ENCODE results near the gene EEF2. TPM values are rescaled to one million over a fixed set of nuclear protein-coding genes. Genes with fewer than 3 reads are reported as not detected.
"Not testable (repeated sequence)": the region's sequence is repeated elsewhere in the genome, so short reads cannot be mapped to it uniquely, and the experiment has no call there.

Gene EEF2
- total RNA-seq, 1 donor from 2014 or later, result 1,702 TPM

DNA sequence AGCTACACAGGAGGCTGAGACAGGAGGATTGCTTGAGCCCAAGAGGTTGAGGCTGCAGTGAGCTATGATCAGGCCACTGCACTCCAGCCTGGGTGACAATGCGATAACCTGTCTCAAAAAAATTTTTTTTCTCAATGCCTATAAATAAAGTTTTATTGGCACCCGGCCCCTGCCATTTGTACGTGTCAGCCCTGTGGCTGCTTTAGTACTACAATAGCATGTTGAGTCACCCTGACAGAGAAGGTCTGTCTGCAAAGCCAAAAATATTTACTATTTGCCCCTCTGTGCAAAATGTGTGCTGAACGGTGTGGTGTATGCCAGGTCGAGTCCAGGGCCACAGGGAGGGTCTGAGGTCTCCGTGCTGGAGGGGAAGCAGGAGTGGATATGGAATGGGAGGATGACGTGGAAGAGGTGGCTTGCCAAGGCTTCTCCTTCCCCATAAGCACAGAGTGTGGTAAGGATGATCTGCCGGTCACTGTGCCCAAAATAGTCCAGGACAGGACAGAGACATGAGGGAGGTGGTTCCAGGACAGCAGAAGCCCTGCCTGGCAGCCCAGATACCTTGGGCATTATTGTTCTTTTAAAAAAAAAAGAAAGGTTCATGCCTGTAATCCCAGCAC is 42.4 kb downstream of the EEF2 start:
- TF ChIP-seq POLR2A (IDR thresholded peaks at IDR 0.05), result no peak
- TF ChIP-seq, protein P1, sequence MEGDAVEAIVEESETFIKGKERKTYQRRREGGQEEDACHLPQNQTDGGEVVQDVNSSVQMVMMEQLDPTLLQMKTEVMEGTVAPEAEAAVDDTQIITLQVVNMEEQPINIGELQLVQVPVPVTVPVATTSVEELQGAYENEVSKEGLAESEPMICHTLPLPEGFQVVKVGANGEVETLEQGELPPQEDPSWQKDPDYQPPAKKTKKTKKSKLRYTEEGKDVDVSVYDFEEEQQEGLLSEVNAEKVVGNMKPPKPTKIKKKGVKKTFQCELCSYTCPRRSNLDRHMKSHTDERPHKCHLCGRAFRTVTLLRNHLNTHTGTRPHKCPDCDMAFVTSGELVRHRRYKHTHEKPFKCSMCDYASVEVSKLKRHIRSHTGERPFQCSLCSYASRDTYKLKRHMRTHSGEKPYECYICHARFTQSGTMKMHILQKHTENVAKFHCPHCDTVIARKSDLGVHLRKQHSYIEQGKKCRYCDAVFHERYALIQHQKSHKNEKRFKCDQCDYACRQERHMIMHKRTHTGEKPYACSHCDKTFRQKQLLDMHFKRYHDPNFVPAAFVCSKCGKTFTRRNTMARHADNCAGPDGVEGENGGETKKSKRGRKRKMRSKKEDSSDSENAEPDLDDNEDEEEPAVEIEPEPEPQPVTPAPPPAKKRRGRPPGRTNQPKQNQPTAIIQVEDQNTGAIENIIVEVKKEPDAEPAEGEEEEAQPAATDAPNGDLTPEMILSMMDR (IDR thresholded peaks at IDR 0.05), result no peak
- no peak for TF ChIP-seq POLR2AphosphoS5 (IDR thresholded peaks at IDR 0.05; ENCODE audit: insufficient read depth in 1 of 2, low read depth in 1 of 2)
- no peak for DNase-seq (ENCODE audit: extremely low spot score in 2 of 2)
- Histone ChIP-seq H3K4me3 (no peak overlapping the region), H3K4me1 (no peaks in the 10 kb centered on the region), H3K27ac (no peak overlapping the region), H3K27me3 (no peaks in the 10 kb centered on the region), H3K9me3 (no peaks in the 10 kb centered on the region), H3K36me3 (no peaks in the 10 kb centered on the region)
- intact Hi-C loops (cut with DNase I), result no loop called here

DNA sequence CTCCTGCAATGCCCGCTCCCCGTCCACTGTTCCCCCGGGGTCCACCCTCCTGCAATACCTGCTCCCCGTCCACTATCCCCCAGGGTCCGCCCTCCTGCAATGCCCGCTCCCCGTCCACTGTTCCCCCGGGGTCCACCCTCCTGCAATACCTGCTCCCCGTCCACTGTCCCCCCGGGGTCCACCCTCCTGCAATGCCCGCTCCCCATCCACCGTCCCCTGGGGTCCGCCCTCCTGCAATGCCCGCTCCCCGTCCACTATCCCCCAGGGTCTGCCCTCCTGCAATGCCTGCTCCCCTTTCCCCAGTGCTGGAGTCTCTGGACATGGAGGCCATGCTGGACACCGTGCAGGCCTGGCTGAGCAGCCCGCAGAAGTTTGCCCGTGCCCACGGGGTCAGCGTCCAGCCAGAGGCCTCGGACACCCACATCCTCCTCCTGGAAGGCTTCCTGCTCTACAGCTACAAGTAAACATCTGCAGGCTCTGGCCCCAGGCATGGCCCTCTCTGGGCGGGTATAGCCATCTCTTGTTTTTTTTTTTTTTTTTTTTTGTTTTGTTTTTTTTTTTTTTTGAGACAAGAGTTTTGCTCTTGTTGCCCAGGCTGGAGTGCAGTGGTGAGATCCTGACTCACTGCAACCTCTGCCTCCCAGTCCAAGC is 46.8 kb downstream of the EEF2 start:
- H3K4me3 ChIP-seq; H3K27me3 ChIP-seq; intact Hi-C loops (cut with DNase I); H3K4me1 ChIP-seq; H3K36me3 ChIP-seq; H3K9me3 ChIP-seq; H3K27ac ChIP-seq; DNase-seq (ENCODE audit: extremely low spot score in 2 of 2): not testable (repeated sequence)

DNA sequence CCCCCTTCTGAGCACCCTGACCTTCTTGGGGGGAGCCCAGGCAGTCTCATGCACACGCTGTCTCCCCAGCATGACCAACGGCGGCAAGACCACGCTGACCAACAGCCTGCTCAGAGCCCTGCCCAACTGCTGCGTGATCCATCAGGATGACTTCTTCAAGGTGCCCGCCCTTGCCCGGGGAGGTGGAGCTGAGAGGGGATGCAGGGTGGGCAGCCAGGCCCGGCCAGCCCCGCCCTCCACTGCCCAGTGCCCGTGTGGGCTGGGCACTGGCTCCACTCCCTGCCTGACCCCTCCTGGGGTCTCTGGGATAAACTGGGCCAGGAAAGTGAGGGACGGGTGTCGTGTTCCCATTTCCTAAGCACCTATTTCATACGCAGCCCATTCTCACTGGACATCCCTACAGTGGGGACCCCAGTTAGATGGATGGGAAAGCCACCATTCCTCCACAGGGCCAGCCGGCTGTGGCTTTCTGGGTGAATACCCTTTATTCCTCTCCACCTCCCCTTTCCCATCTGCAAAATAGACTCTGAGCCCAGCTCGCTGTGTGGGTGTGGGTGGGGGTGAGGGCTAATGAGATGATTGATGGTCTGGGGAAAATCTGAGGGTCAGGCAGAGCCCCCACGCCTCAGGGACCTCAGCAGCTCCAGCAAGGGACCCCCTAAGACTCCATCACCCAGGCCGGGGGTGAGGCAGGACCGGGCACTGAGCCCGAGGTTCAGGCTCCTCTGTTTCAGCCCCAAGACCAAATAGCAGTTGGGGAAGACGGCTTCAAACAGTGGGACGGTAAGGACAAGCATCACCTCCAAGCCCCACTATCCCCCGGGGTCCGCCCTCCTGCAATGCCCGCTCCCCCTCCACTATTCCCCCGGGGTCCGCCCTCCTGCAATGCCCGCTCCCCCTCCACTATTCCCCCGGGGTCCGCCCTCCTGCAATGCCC is 48.5 kb downstream of the EEF2 start:
- H3K4me1 ChIP-seq, result peaks cover 8% of the 10 kb centered on the region
- DNase-seq (ENCODE audit: extremely low spot score in 2 of 2), result no peak
- no peaks in the 10 kb centered on the region for H3K27me3 ChIP-seq
- intact Hi-C loops (cut with DNase I), result no loop called here
- no peaks in the 10 kb centered on the region for H3K9me3 ChIP-seq
- no peak overlapping the region for H3K4me3 ChIP-seq
- no peaks in the 10 kb centered on the region for H3K36me3 ChIP-seq
- H3K27ac ChIP-seq, result no peak overlapping the region
- TF ChIP-seq POLR2AphosphoS5 (IDR thresholded peaks at IDR 0.05; ENCODE audit: insufficient read depth in 1 of 2, low read depth in 1 of 2), result no peak
- TF ChIP-seq, protein P1 (IDR thresholded peaks at IDR 0.05), result no peak
- no peak for TF ChIP-seq POLR2A (IDR thresholded peaks at IDR 0.05)

DNA sequence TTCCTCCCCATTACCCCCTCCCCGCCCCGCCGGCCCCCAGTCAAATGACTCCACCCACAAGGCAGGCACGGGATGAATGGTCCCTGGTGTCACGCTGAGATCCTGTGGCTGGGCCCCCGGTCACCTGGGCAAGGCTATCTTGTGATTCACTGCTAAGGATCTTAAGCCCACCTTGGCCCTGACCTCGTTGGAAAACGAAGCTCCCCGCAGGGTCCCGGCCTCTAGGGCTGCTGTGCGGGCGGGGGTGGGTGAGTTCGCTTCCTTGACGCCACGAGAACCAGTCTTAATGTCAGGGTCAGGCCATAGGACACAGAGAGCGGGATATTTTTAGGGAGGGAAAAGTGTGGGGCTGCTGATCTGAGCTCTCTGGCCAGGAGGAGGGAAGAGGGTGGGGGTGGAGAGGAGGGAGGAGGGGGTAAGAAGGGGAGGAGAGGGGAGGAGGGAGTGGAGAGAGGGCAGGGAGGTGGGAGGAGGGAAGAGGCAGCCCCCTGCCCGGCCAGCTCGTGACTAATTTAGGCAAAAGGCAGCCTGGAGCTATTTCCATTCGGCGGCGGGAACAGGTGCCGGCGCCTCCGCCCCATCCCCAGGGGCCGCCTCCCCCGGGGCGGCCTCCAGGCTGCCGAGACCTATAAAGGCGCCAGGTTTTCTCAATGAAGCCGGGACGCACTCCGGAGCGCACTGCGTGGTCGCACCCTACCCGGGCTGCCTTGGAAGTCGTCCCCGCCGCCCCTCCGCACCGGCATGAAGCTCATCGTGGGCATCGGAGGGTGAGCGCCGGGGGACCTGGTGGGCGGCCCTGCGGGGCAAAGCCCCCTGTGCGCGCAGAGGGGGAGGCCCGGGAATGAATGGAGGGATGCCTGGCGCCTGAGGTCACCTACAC is 52.1 kb downstream of the EEF2 start, which contains the start of gene NMRK2:
TSS of gene NMRK2 (plus strand) at position 139 of the 880 bp plus-strand sequence. CDS start at position 742, 603 bp downstream.
- TF ChIP-seq, protein P1 (IDR thresholded peaks at IDR 0.05), result no peak
- TF ChIP-seq POLR2A (IDR thresholded peaks at IDR 0.05), result no peak
- no peak for TF ChIP-seq POLR2AphosphoS5 (IDR thresholded peaks at IDR 0.05; ENCODE audit: insufficient read depth in 1 of 2, low read depth in 1 of 2)
- H3K4me1 ChIP-seq, result peaks cover 8% of the 10 kb centered on the region
- H3K36me3 ChIP-seq, result no peaks in the 10 kb centered on the region
- no peak within 1 kb of the TSS for H3K27ac ChIP-seq
- H3K4me3 ChIP-seq, result no peak within 1 kb of the TSS
- no peak for DNase-seq (ENCODE audit: extremely low spot score in 2 of 2)
- no peaks in the 10 kb centered on the region for H3K27me3 ChIP-seq
- intact Hi-C loops (cut with DNase I), result no loop called here
- H3K9me3 ChIP-seq, result no peaks in the 10 kb centered on the region

DNA sequence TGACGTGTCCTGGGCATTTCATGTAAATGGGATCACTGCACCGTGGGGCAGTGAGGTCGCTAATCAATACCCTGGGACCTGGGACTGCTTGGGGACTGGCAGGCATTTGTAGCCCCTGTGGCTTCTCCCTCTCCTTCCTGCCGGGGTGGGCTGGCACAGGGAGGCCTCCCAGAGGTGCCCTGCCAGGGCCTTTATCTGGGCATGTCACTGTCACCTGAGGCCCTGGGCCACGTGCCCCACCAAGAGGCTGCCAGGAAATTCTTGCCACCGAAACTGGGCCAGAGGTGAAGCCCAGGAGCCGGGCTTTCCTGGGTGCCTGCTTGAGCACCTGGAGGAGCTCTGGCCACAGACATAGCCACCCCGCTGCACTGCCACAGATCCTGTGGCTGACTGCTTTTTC is 54.2 kb downstream of the EEF2 start:
- no peaks in the 10 kb centered on the region for H3K27me3 ChIP-seq
- no peaks in the 10 kb centered on the region for H3K9me3 ChIP-seq
- H3K36me3 ChIP-seq, result no peaks in the 10 kb centered on the region
- TF ChIP-seq POLR2AphosphoS5 (IDR thresholded peaks at IDR 0.05; ENCODE audit: insufficient read depth in 1 of 2, low read depth in 1 of 2) (no peak), POLR2A (IDR thresholded peaks at IDR 0.05) (no peak)
- TF ChIP-seq, protein P1 (IDR thresholded peaks at IDR 0.05), result no peak
- no peak for DNase-seq (ENCODE audit: extremely low spot score in 2 of 2)
- no peak overlapping the region for H3K4me3 ChIP-seq
- peaks cover 8% of the 10 kb centered on the region for H3K4me1 ChIP-seq
- H3K27ac ChIP-seq, result no peak overlapping the region
- intact Hi-C loops (cut with DNase I), result no loop called here

Data from vagina (tissue), 2 donors.